Endothelial cell (in vitro differentiated cells): ENCODE data around the gene MAGOH. TPM values are rescaled to one million over a fixed set of nuclear protein-coding genes. Genes with fewer than 3 reads are reported as not detected.
"Not testable (repeated sequence)": the region's sequence is repeated elsewhere in the genome, so short reads cannot be mapped to it uniquely, and the experiment has no call there.

ENCODE experiments used
- DNase-seq: peaks from one replicate; pipeline ENCODE4 v3.0.0; 2021; ENCODE audit warnings: low spot score
- H3K27ac Mint-ChIP-seq: one replicate; pipeline ENCODE4 v1.8.0; 2021; ENCODE audit warnings: mixed read lengths, inconsistent platforms; ENCODE audit not compliant: unreplicated experiment
- H3K27me3 Mint-ChIP-seq: one replicate; pipeline ENCODE4 v1.8.0; 2021; ENCODE audit warnings: mild to moderate bottlenecking, moderate library complexity, mixed read lengths, inconsistent platforms; ENCODE audit not compliant: unreplicated experiment
- H3K36me3 Mint-ChIP-seq: one replicate; pipeline ENCODE4 v1.8.0; 2021; ENCODE audit warnings: mild to moderate bottlenecking, low read depth, mixed read lengths, inconsistent platforms; ENCODE audit not compliant: unreplicated experiment
- H3K4me1 Mint-ChIP-seq: one replicate; pipeline ENCODE4 v1.8.0; 2021; ENCODE audit warnings: mild to moderate bottlenecking, mixed read lengths, inconsistent platforms; ENCODE audit not compliant: unreplicated experiment
- H3K4me3 Mint-ChIP-seq: one replicate; pipeline ENCODE4 v1.8.0; 2021; ENCODE audit warnings: mild to moderate bottlenecking, mixed read lengths, inconsistent platforms; ENCODE audit not compliant: unreplicated experiment
- H3K9me3 Mint-ChIP-seq: one replicate; pipeline ENCODE4 v1.8.0; 2021; ENCODE audit warnings: mixed read lengths, inconsistent platforms; ENCODE audit not compliant: unreplicated experiment
- total RNA-seq: library from RNA; stranded (reverse); fragmentation: NEBNext Ultra II Directional; extraction: Animal tissue kit (Norgen Biotek cat#: 25700); gene quantifications from one replicate; pipeline ENCODE4 v1.2.1, GENCODE V29; 2021; ENCODE audit not compliant: unreplicated experiment
- TF ChIP-seq, protein P1 (sequence below): fragments of 200-600 bp; sonication (generic); IDR thresholded peaks from one replicate; pipeline ENCODE4 v1.5.0; 2021; ENCODE audit warnings: antibody characterized with exemption; ENCODE audit not compliant: unreplicated experiment

The MAGOH gene
- total RNA-seq, 1 donor from 2014 or later = 57.3 TPM

DNA sequence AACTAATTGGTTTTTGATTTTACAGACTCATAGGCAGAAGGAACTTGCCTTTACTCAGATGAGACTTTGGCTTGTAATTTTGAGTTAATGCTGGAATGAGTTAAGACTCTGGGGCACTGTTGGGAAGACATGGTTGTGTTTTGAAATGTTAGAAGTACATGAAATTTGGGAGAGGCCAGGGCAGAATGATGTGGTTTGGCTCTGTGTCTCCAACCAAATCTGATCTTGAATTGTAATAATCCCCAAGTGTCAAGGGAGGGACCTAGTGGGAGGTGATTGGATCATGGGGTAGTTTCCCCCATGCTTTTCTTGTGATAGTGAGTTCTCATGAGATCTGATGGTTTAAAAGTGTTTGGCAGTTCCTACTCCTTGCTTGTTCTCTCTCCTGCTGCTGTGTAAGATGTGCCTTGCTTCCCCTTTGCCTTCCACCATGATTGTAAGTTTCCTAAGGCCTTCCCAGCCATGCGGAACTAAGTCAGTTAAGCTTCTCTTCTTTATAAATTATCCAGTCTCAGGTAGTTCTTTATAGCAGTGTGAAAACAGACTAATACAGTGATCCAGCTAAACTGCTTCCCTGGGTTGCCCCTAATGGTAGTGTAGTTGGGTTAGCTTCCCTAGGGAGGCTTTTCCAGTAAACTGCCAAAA lies 31.5 kb downstream of the MAGOH start:
- no peak for DNase-seq

DNA sequence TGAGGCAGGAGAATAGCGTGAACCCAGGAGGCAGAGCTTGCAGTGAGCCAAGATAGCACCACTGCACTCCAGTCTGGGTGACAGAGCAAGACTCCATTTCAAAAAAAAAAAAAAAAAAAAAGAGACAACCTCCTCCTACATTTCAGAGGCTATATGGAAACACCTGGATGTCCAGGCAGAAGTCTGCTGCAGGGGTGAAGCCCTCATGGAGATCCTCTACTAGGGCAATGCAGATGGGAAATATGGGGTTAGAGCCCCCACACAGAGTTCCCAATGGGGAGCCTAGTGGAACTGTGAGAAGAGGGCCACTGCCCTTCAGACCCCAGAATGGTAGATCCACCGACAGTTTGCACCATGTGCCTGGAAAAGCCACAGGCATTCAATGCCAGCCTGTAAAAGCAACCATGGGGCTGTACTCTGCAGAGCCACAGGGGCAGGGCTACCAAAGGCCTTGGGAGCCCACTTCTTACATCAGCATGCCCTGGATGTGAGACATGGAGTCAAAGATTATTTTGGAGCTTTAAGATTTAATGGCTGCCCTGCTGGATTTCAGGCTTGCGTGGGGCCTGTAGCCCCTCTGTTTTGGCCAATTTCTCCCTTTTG lies 32.1 kb downstream of the MAGOH start:
- H3K27ac Mint-ChIP-seq, H3K9me3 Mint-ChIP-seq, H3K4me1 Mint-ChIP-seq, H3K27me3 Mint-ChIP-seq, DNase-seq: not testable (repeated sequence)
- peak overlapping the region; percentile 66 for H3K4me3 Mint-ChIP-seq
- H3K36me3 Mint-ChIP-seq = peaks cover 67% of the 10 kb centered on the region

More for the DNA sequence above, 31.5 kb downstream of the MAGOH start:
- Mint-ChIP-seq H3K4me3 (peak overlapping the region; percentile 66), H3K27me3 (peaks cover 5% of the 10 kb centered on the region), H3K27ac (no peak overlapping the region), H3K36me3 (peaks cover 69% of the 10 kb centered on the region), H3K4me1 (no peaks in the 10 kb centered on the region), H3K9me3 (peaks cover 8% of the 10 kb centered on the region)
- TF ChIP-seq, protein P1, sequence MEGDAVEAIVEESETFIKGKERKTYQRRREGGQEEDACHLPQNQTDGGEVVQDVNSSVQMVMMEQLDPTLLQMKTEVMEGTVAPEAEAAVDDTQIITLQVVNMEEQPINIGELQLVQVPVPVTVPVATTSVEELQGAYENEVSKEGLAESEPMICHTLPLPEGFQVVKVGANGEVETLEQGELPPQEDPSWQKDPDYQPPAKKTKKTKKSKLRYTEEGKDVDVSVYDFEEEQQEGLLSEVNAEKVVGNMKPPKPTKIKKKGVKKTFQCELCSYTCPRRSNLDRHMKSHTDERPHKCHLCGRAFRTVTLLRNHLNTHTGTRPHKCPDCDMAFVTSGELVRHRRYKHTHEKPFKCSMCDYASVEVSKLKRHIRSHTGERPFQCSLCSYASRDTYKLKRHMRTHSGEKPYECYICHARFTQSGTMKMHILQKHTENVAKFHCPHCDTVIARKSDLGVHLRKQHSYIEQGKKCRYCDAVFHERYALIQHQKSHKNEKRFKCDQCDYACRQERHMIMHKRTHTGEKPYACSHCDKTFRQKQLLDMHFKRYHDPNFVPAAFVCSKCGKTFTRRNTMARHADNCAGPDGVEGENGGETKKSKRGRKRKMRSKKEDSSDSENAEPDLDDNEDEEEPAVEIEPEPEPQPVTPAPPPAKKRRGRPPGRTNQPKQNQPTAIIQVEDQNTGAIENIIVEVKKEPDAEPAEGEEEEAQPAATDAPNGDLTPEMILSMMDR = no peak

DNA sequence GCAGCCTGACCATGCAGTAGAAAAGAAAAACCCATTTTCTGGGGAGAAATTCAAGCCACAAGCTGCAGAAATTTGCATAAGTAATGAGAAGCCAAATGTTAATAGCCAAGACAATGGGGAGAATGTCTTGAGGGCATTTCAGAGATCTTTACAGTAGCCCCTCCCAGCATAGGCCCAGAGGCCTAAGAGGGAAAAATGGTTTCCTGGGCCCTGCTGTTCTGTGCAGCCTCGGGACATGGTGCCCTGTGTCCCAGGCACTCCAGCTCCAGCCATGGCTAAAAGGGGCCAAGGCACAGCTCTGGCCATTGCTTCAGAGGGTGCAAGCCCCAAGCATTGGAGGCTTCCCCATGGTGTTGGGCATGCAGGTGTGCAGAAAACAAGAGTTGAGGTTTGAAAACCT lies 32.8 kb downstream of the MAGOH start:
- not testable (repeated sequence) for H3K9me3 Mint-ChIP-seq, H3K4me1 Mint-ChIP-seq
- H3K36me3 Mint-ChIP-seq = peaks cover 64% of the 10 kb centered on the region

DNA sequence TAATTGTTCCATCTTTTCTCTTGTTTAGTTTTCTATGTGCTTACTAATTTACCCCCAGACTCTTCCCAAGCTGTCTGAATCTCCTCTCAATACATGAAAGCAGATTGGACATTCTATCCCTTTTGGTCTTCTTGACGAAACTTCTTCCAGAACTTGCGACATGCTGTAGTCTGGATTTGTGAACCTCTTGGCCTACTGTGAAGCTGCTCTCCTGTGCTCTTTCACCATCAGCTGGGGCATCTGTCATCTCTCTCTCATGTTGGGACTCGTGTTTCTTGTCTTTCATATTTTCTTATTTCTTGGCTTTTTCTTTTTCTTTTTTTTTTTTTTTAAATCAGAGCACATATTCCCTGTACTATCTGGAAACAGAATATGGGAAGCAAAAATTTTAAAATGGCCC lies 34.9 kb downstream of the MAGOH start:
- peaks cover 8% of the 10 kb centered on the region for H3K9me3 Mint-ChIP-seq
- H3K27me3 Mint-ChIP-seq = peaks cover 5% of the 10 kb centered on the region
- H3K4me1 Mint-ChIP-seq = no peaks in the 10 kb centered on the region
- H3K27ac Mint-ChIP-seq = no peak overlapping the region
- peak overlapping the region; percentile 28 for H3K4me3 Mint-ChIP-seq
- no peak for DNase-seq
- TF ChIP-seq, protein P1 = no peak
- H3K36me3 Mint-ChIP-seq = peaks cover 54% of the 10 kb centered on the region

More for the DNA sequence above, 32.8 kb downstream of the MAGOH start:
- not testable (repeated sequence) for H3K27me3 Mint-ChIP-seq, DNase-seq, H3K27ac Mint-ChIP-seq
- H3K4me3 Mint-ChIP-seq = peak overlapping the region; percentile 86

DNA sequence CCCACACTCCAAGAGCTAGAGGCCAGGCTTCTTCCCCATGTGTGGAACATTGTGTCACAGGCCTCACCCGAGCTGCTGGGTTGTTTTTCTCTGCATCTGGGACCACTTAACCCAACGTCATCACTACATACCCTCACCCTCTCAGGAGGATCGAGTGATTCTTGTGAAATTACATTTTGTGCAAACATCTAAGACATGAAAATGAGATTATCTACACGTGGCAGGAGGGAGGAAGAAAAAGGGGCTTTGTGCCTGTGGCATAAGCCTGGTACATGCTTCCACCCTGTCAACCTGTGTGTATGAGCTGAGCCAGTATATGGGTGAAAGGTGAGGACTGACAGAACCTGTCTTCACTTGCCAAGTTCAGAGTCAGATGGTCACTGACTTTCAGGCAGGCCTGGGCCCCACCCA lies 40.1 kb downstream of the MAGOH start:
- Mint-ChIP-seq H3K36me3 (peaks cover 19% of the 10 kb centered on the region), H3K27ac (peak overlapping the region; percentile 39), H3K4me1 (peaks cover 23% of the 10 kb centered on the region), H3K27me3 (peaks cover 10% of the 10 kb centered on the region), H3K9me3 (no peaks in the 10 kb centered on the region), H3K4me3 (peak overlapping the region; percentile 92)
- no peak for DNase-seq
- TF ChIP-seq, protein P1 = no peak
